Activated CD8-positive, alpha-beta memory T cell treated with anti-CD3 and anti-CD28 coated beads, Interleukin-2, amount 50 U/mL, for 4 hours (primary cell): ENCODE measurements around the gene AK2.
"Not testable (repeated sequence)": the region's sequence is repeated elsewhere in the genome, so short reads cannot be mapped to it uniquely, and the experiment has no call there.

Experiments
- DNase-seq: peaks from one replicate; pipeline ENCODE4 v3.0.0-alpha.2; 2020

AK2 gene

GRCh38 chr1:32997381-32997891, 39.2 kb downstream of the AK2 start:
- no peak for DNase-seq

- DNase-seq = not testable (repeated sequence)
Observed at GRCh38 chr1:32993324-32993636, 43.4 kb downstream of the AK2 start.

- DNase-seq = no peak
Observed at GRCh38 chr1:32992489-32993323, 44.0 kb downstream of the AK2 start.

GRCh38 chr1:32991819-32992488, 44.7 kb downstream of the AK2 start:
- DNase-seq = no peak

- no peak for DNase-seq
Observed at GRCh38 chr1:32991386-32991785, 45.3 kb downstream of the AK2 start.

- DNase-seq = no peak
Observed at GRCh38 chr1:32990887-32991286, 45.8 kb downstream of the AK2 start.

GRCh38 chr1:32989160-32990050, 47.3 kb downstream of the AK2 start:
- DNase-seq = no peak

- no peak for DNase-seq
Observed at GRCh38 chr1:32988665-32989064, 48.0 kb downstream of the AK2 start.

GRCh38 chr1:32985226-32985625, 51.5 kb downstream of the AK2 start:
- no peak for DNase-seq

GRCh38 chr1:32984455-32985171, 52.1 kb downstream of the AK2 start:
- no peak for DNase-seq

- no peak for DNase-seq
Observed at GRCh38 chr1:32984090-32984454, 52.6 kb downstream of the AK2 start.

GRCh38 chr1:32983020-32983419, 53.7 kb downstream of the AK2 start:
- no peak for DNase-seq

GRCh38 chr1:32981003-32981901, 55.4 kb downstream of the AK2 start:
- DNase-seq = peak; percentile 54

GRCh38 chr1:32980080-32980479, 56.6 kb downstream of the AK2 start:
- DNase-seq = no peak

- no peak for DNase-seq
Observed at GRCh38 chr1:32978854-32979253, 57.8 kb downstream of the AK2 start.

- no peak for DNase-seq
Observed at GRCh38 chr1:32977546-32978087, 59.1 kb downstream of the AK2 start.

GRCh38 chr1:32975055-32975454, 61.6 kb downstream of the AK2 start:
- DNase-seq = not testable (repeated sequence)

GRCh38 chr1:32973458-32973857, 63.2 kb downstream of the AK2 start:
- not testable (repeated sequence) for DNase-seq

- DNase-seq = no peak
Observed at GRCh38 chr1:32972814-32973428, 63.8 kb downstream of the AK2 start.

GRCh38 chr1:32971576-32971975, 65.1 kb downstream of the AK2 start:
- DNase-seq = no peak

GRCh38 chr1:32971156-32971555, 65.5 kb downstream of the AK2 start:
- no peak for DNase-seq
